AG04449 (cell line): ENCODE data around the gene RPS6KA1.

Experiments used
- CTCF ChIA-PET: fragments of 350-600 bp; formaldehyde crosslinking; extraction: SDS; loops from one replicate; lab custom pipeline; 2021; ENCODE audit warnings: antibody characterized with exemption; lab: Yijun Ruan, JAX
- POLR2A ChIA-PET: fragments of 400-600, 350-600 bp; formaldehyde crosslinking; extraction: SDS; loops from one replicate; lab custom pipeline; 2020; ENCODE audit warnings: antibody characterized with exemption, inconsistent platforms; lab: Yijun Ruan, JAX
- DNase-seq: peaks from one replicate; pipeline ENCODE4 v3.0.0-alpha.2; 2010; ENCODE audit warnings: low read depth, low spot score
- H3K4me3 ChIP-seq: 2 replicates; pipeline ENCODE4 v1.5.1; 2011; ENCODE audit warnings: low read depth, mild to moderate bottlenecking, control low read depth, low read length
- CTCF ChIP-seq: IDR thresholded peaks from one replicate; pipeline ENCODE4 v1.5.1; 2011; ENCODE audit warnings: mild to moderate bottlenecking, moderate library complexity, low read length, control low read depth, inconsistent platforms; ENCODE audit not compliant: insufficient read depth; ENCODE audit errors: missing control alignments

RPS6KA1 gene

GRCh38 chr1:26553942-26554682, 24.6 kb downstream of the RPS6KA1 start:
- CTCF ChIA-PET: interaction anchor here (1.1 kb wide), 1 partner anchor 16 kb away, joined by 3 read pairs; no protein-coding TSS in a partner anchor
- no peak for DNase-seq
- TF ChIP-seq CTCF: no peak
- no peak overlapping the region for H3K4me3 ChIP-seq
- POLR2A ChIA-PET: no interaction called here

GRCh38 chr1:26554781-26555180, 25.2 kb downstream of the RPS6KA1 start:
- CTCF ChIA-PET: no interaction called here
- H3K4me3 ChIP-seq: no peak overlapping the region
- POLR2A ChIA-PET: no interaction called here
- DNase-seq: no peak
- TF ChIP-seq CTCF: no peak

GRCh38 chr1:26555550-26555981, 26.0 kb downstream of the RPS6KA1 start:
- H3K4me3 ChIP-seq: no peak overlapping the region

GRCh38 chr1:26556111-26556510, 26.6 kb downstream of the RPS6KA1 start:
- ChIA-PET POLR2A (no interaction called here), CTCF (interaction anchor here (2.1 kb wide), 1 partner anchor 18 kb away, joined by 8 read pairs; no protein-coding TSS in a partner anchor)
- H3K4me3 ChIP-seq: no peak overlapping the region
- no peak for DNase-seq
- no peak for TF ChIP-seq CTCF

More at GRCh38 chr1:26555550-26555981, 26.0 kb downstream of the RPS6KA1 start:
- no peak for DNase-seq
- ChIA-PET POLR2A (no interaction called here), CTCF (no interaction called here)
- no peak for TF ChIP-seq CTCF

- TF ChIP-seq CTCF: no peak
- no peak for DNase-seq
- ChIA-PET CTCF (interaction anchor here (2.1 kb wide), 1 partner anchor 19 kb away, joined by 8 read pairs; no protein-coding TSS in a partner anchor), POLR2A (no interaction called here)
- no peak overlapping the region for H3K4me3 ChIP-seq
Observed at GRCh38 chr1:26557008-26557407, 27.4 kb downstream of the RPS6KA1 start.

GRCh38 chr1:26558685-26559048, 29.1 kb downstream of the RPS6KA1 start:
- CTCF ChIA-PET: interaction anchor here (1.7 kb wide), 1 partner anchor 11 kb away, joined by 4 read pairs; no protein-coding TSS in a partner anchor

More at GRCh38 chr1:26558685-26559048, 29.1 kb downstream of the RPS6KA1 start:
- TF ChIP-seq CTCF: no peak
- no peak overlapping the region for H3K4me3 ChIP-seq
- POLR2A ChIA-PET: no interaction called here
- DNase-seq: no peak
